Ramos (cell line): ENCODE measurements around the gene HMOX2.

ENCODE experiments used
- in situ Hi-C: fragments of 300-500 bp; cut with MboI; formaldehyde crosslinking; loops from one replicate; pipeline ENCODE4 v1.14.3; 2022; ENCODE audit warnings: low sequenced_read_pairs; ENCODE audit not compliant: unreplicated experiment

The HMOX2 gene

GRCh38 chr16:4538350-4539235, 62.4 kb downstream of the HMOX2 start, which contains the start of gene CDIP1:
TSS of gene CDIP1 (minus strand) at chr16:4538773. CDS start at chr16:4514130, 24,643 bp downstream.
- in situ Hi-C loops = no loop called here

GRCh38 chr16:4539716-4540284, 63.6 kb downstream of the HMOX2 start:
- in situ Hi-C loops = no loop called here

- in situ Hi-C loops = no loop called here
Measured at GRCh38 chr16:4544473-4544872, 68.3 kb downstream of the HMOX2 start.

- in situ Hi-C loops = no loop called here
Measured at GRCh38 chr16:4548124-4548523, 71.9 kb downstream of the HMOX2 start.

- in situ Hi-C loops = no loop called here
Measured at GRCh38 chr16:4550591-4550990, 74.4 kb downstream of the HMOX2 start.

- in situ Hi-C loops = no loop called here
Measured at GRCh38 chr16:4552541-4552940, 76.3 kb downstream of the HMOX2 start.

- in situ Hi-C loops = no loop called here
Measured at GRCh38 chr16:4556112-4556511, 79.9 kb downstream of the HMOX2 start, which contains the start of gene C16orf96. TSS of gene C16orf96 (plus strand) at chr16:4556340. CDS start at chr16:4556490, 150 bp downstream.

GRCh38 chr16:4556580-4556979, 80.4 kb downstream of the HMOX2 start:
- in situ Hi-C loops = no loop called here

- in situ Hi-C loops = no loop called here
Measured at GRCh38 chr16:4557973-4558372, 81.8 kb downstream of the HMOX2 start.
